HEK293 (cell line): ENCODE results near the gene TMEM256.
A peak's percentile ranks its signal among the peaks of the same experiment; 100 is the strongest.

Experiments
- CTCF ChIA-PET: fragments of 350-600 bp; formaldehyde crosslinking; extraction: SDS; loops from one replicate; lab custom pipeline; 2021; ENCODE audit warnings: antibody characterized with exemption; lab: Yijun Ruan, JAX
- POLR2A ChIA-PET: fragments of 300-600 bp; formaldehyde crosslinking; extraction: SDS; loops from one replicate; lab custom pipeline; 2020; ENCODE audit warnings: antibody characterized with exemption, inconsistent platforms; lab: Yijun Ruan, JAX
- H3K27ac ChIP-seq: fragments of 200-500 bp; sonication (Bioruptor generic); 2 replicates; pipeline ENCODE4 v1.5.1; 2014; ENCODE audit warnings: low read depth, low read length, control low read depth, inconsistent platforms; ENCODE audit errors: extremely low read depth
- H3K36me3 ChIP-seq, 2 experiments: fragments of 200-500 bp in 1 of 2; sonication (Bioruptor generic) in 1 of 2; 1 replicate in 1 of 2; 2 replicates in 1 of 2; pipeline ENCODE4 v1.5.1; 2014 to 2017; ENCODE audit warnings: inconsistent platforms in 2 of 2, low read length in 2 of 2; ENCODE audit not compliant: control insufficient read depth in 2 of 2, insufficient read depth in 1 of 2
- H3K4me1 ChIP-seq: fragments of 200-500 bp; sonication (Bioruptor generic); 2 replicates; pipeline ENCODE4 v1.5.1; 2014; ENCODE audit warnings: mild to moderate bottlenecking, low read length, inconsistent platforms; ENCODE audit not compliant: control insufficient read depth, insufficient read depth
- H3K4me3 ChIP-seq: 2 replicates; pipeline ENCODE4 v1.5.1; 2011; ENCODE audit warnings: low read depth, mild to moderate bottlenecking, control low read depth, low read length, moderate library complexity
- H3K9me3 ChIP-seq: fragments of 200-500 bp; sonication (Bioruptor generic); 2 replicates; pipeline ENCODE4 v1.5.1; 2014; ENCODE audit warnings: low read depth, low read length, inconsistent platforms; ENCODE audit not compliant: control insufficient read depth, insufficient read depth
- BCL11B ChIP-seq: fragments of 450-650 bp; formaldehyde crosslinking; IDR thresholded peaks from 2 replicates; pipeline ENCODE4 v1.5.1; 2016; ENCODE audit warnings: low read depth, missing biosample characterization, missing genetic modification characterization
- RBAK ChIP-seq: fragments of 450-650 bp; formaldehyde crosslinking; IDR thresholded peaks from 2 replicates; pipeline ENCODE4 v1.5.1; 2016; ENCODE audit warnings: missing biosample characterization, missing genetic modification characterization
- SP7 ChIP-seq: fragments of 450-650 bp; formaldehyde crosslinking; IDR thresholded peaks from 2 replicates; pipeline ENCODE4 v1.5.1; 2016; ENCODE audit warnings: missing biosample characterization, missing genetic modification characterization
- ZFP37 ChIP-seq: fragments of 450-650 bp; formaldehyde crosslinking; IDR thresholded peaks from 2 replicates; pipeline ENCODE4 v1.5.1; 2016; ENCODE audit warnings: missing biosample characterization, missing genetic modification characterization
- ZNF146 ChIP-seq: fragments of 450-650 bp; formaldehyde crosslinking; IDR thresholded peaks from 2 replicates; pipeline ENCODE4 v1.5.1; 2016; ENCODE audit warnings: missing biosample characterization, missing genetic modification characterization
- ZNF157 ChIP-seq: fragments of 450-650 bp; formaldehyde crosslinking; IDR thresholded peaks from 2 replicates; pipeline ENCODE4 v1.5.1; 2016; ENCODE audit warnings: missing biosample characterization, missing genetic modification characterization
- ZNF175 ChIP-seq: fragments of 450-650 bp; formaldehyde crosslinking; IDR thresholded peaks from 2 replicates; pipeline ENCODE4 v1.5.1; 2016; ENCODE audit warnings: missing biosample characterization, missing genetic modification characterization
- ZNF311 ChIP-seq: fragments of 450-650 bp; formaldehyde crosslinking; IDR thresholded peaks from 2 replicates; pipeline ENCODE4 v1.5.1; 2017; ENCODE audit warnings: missing biosample characterization, missing genetic modification characterization, borderline replicate concordance
- ZNF366 ChIP-seq: fragments of 450-650 bp; formaldehyde crosslinking; conservative IDR thresholded peaks from 2 replicates; pipeline ENCODE4 v1.5.1; 2016; ENCODE audit warnings: missing biosample characterization, missing genetic modification characterization
- ZNF48 ChIP-seq: fragments of 450-650 bp; formaldehyde crosslinking; IDR thresholded peaks from 2 replicates; pipeline ENCODE4 v1.5.1; 2016; ENCODE audit warnings: missing biosample characterization, missing genetic modification characterization
- ZNF530 ChIP-seq: fragments of 450-650 bp; formaldehyde crosslinking; IDR thresholded peaks from 2 replicates; pipeline ENCODE4 v1.5.1; 2016; ENCODE audit warnings: low read depth, missing biosample characterization, missing genetic modification characterization
- ZNF670 ChIP-seq: fragments of 450-650 bp; formaldehyde crosslinking; IDR thresholded peaks from 2 replicates; pipeline ENCODE4 v1.5.1; 2016; ENCODE audit warnings: missing biosample characterization, missing genetic modification characterization, low read depth
- ZNF701 ChIP-seq: fragments of 450-650 bp; formaldehyde crosslinking; IDR thresholded peaks from 2 replicates; pipeline ENCODE4 v1.5.1; 2016; ENCODE audit warnings: missing biosample characterization, missing genetic modification characterization
- ZSCAN18 ChIP-seq: fragments of 450-650 bp; formaldehyde crosslinking; IDR thresholded peaks from 2 replicates; pipeline ENCODE4 v1.5.1; 2016; ENCODE audit warnings: missing biosample characterization, missing genetic modification characterization
- ZSCAN23 ChIP-seq: fragments of 450-650 bp; formaldehyde crosslinking; IDR thresholded peaks from 2 replicates; pipeline ENCODE4 v1.5.1; 2016; ENCODE audit warnings: missing biosample characterization, missing genetic modification characterization
- TF ChIP-seq, protein P1 (sequence below): fragments of 450-650 bp; formaldehyde crosslinking; IDR thresholded peaks from 2 replicates; pipeline ENCODE4 v1.5.1; 2017; ENCODE audit warnings: missing biosample characterization, missing genetic modification characterization
- TF ChIP-seq, protein P2 (sequence below): fragments of 450-650 bp; formaldehyde crosslinking; IDR thresholded peaks from 2 replicates; pipeline ENCODE4 v1.5.1; 2016; ENCODE audit warnings: missing biosample characterization, missing genetic modification characterization

TMEM256 gene

GRCh38 chr17:7426203-7426863 lies 22.4 kb upstream of the TMEM256 start:
- POLR2A ChIA-PET, result interaction anchor here (2.1 kb wide), 1 partner anchor 22 kb away, joined by 9 read pairs; the partner anchor contains the start of gene TMEM256
- CTCF ChIA-PET, result interaction anchor here (0.6 to 1.2 kb wide), 3 partner anchors 11 to 248 kb away, joined by 3 to 9 read pairs (median 3); no protein-coding TSS in a partner anchor
- no peak for TF ChIP-seq ZNF146 (tag by site-specific recombination)
- no peak for TF ChIP-seq ZNF175 (tag by site-specific recombination)
- peak; percentile 65 for TF ChIP-seq ZNF157 (tag by site-specific recombination)
- TF ChIP-seq ZNF670 (tag by site-specific recombination), result no peak
- no peak for TF ChIP-seq SP7 (tag by site-specific recombination)
- no peak for TF ChIP-seq ZNF311 (tag by site-specific recombination)
- Histone ChIP-seq H3K9me3 (no peaks in the 10 kb centered on the region), H3K4me1 (no peaks in the 10 kb centered on the region), H3K27ac (no peak overlapping the region), H3K4me3 (no peak overlapping the region), H3K36me3 (no peaks in the 10 kb centered on the region)

DNA sequence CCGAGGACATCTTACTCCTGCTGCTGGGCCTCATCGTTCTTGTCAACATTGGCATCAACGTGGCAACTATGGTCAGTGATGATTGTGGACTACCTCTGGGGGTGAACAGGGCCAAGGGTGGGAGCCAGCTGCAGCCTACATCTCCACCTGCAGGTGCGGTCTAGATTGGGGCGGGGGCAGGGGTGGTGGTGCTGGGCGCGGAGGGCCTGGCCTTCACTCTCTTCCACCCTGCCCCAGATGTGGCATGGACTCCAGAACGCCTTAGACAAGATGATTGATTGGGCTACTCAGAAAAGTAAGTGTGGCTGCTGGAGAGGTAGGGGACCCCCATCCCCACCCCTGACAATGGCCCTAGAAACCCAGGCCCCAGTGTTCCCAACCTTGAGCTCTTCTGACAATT lies 21.9 kb upstream of the TMEM256 start:
- H3K4me1 ChIP-seq, result no peaks in the 10 kb centered on the region
- no peak overlapping the region for H3K4me3 ChIP-seq
- TF ChIP-seq ZSCAN23 (tag by site-specific recombination), result no peak
- no peak for TF ChIP-seq ZNF670 (tag by site-specific recombination)
- no peak for TF ChIP-seq ZNF366
- TF ChIP-seq BCL11B, result no peak
- no peak for TF ChIP-seq ZNF530 (tag by site-specific recombination)
- TF ChIP-seq, protein P1, sequence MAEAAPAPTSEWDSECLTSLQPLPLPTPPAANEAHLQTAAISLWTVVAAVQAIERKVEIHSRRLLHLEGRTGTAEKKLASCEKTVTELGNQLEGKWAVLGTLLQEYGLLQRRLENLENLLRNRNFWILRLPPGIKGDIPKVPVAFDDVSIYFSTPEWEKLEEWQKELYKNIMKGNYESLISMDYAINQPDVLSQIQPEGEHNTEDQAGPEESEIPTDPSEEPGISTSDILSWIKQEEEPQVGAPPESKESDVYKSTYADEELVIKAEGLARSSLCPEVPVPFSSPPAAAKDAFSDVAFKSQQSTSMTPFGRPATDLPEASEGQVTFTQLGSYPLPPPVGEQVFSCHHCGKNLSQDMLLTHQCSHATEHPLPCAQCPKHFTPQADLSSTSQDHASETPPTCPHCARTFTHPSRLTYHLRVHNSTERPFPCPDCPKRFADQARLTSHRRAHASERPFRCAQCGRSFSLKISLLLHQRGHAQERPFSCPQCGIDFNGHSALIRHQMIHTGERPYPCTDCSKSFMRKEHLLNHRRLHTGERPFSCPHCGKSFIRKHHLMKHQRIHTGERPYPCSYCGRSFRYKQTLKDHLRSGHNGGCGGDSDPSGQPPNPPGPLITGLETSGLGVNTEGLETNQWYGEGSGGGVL (tag by site-specific recombination), result no peak
- TF ChIP-seq ZNF48, result no peak
- no peak for TF ChIP-seq ZNF701 (tag by site-specific recombination)
- no peak for TF ChIP-seq ZFP37 (tag by site-specific recombination)
- TF ChIP-seq, protein P2, sequence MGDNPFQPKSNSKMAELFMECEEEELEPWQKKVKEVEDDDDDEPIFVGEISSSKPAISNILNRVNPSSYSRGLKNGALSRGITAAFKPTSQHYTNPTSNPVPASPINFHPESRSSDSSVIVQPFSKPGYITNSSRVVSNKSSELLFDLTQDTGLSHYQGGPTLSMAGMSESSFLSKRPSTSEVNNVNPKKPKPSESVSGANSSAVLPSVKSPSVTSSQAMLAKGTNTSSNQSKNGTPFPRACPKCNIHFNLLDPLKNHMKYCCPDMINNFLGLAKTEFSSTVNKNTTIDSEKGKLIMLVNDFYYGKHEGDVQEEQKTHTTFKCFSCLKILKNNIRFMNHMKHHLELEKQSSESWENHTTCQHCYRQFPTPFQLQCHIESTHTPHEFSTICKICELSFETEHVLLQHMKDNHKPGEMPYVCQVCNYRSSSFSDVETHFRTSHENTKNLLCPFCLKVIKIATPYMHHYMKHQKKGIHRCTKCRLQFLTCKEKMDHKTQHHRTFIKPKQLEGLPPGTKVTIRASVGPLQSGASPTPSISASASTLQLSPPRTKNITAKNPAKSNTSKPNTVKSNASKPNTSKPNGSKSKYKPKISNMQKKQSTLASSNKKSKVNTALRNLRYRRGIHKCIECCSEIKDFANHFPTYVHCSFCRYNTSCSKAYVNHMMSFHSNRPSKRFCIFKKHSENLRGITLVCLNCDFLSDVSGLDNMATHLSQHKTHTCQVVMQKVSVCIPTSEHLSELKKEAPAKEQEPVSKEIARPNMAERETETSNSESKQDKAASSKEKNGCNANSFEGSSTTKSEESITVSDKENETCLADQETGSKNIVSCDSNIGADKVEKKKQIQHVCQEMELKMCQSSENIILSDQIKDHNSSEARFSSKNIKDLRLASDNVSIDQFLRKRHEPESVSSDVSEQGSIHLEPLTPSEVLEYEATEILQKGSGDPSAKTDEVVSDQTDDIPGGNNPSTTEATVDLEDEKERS (tag by site-specific recombination), result no peak
- TF ChIP-seq ZSCAN18 (tag by site-specific recombination), result no peak
- TF ChIP-seq RBAK, result no peak
- no peaks in the 10 kb centered on the region for H3K9me3 ChIP-seq
- H3K36me3 ChIP-seq, result no peaks in the 10 kb centered on the region
- ChIA-PET POLR2A (interaction anchor here (2.1 kb wide), 1 partner anchor 22 kb away, joined by 9 read pairs; the partner anchor contains the start of gene TMEM256), CTCF (interaction anchor here (0.6 to 1.6 kb wide), 4 partner anchors 12 to 248 kb away, joined by 3 to 9 read pairs (median 5); no protein-coding TSS in a partner anchor)
- no peak overlapping the region for H3K27ac ChIP-seq
